HepG2 (cell line): ENCODE results near the gene WNT7B. TPM values are rescaled to one million over a fixed set of nuclear protein-coding genes. Genes with fewer than 3 reads are reported as not detected.

Experiments
- ATAC-seq: fragments of 200-7000 bp; cut with Tn5 transposase; 3 replicates; pipeline ENCODE4 v1.9.1; 2020; ENCODE audit warnings: mild to moderate bottlenecking, moderate library complexity
- BruUV-seq: library from RNA; stranded (reverse); fragments of 400-500 nt; replicated peaks from 2 replicates; lab custom pipeline; 2021; lab: Mats Ljungman, UMichigan
- CTCF ChIA-PET: fragments of 300-600 bp; formaldehyde crosslinking; extraction: SDS; loops from one replicate; lab custom pipeline; 2021; ENCODE audit warnings: low total read pairs, inconsistent platforms, low intra/inter-chr PET ratio; lab: Yijun Ruan, JAX
- POLR2A ChIA-PET: fragments of 350-600 bp; sonication (Branson Sonifier 250); formaldehyde crosslinking; loops from one replicate; lab custom pipeline; 2020; ENCODE audit warnings: antibody characterized with exemption, inconsistent platforms; lab: Yijun Ruan, JAX
- DNase-seq: peaks from one replicate; pipeline ENCODE4 v3.0.0-alpha.2; 2015; ENCODE audit warnings: low spot score
- FAIRE-seq: peaks from 3 replicates; lab custom pipeline; 2011; peaks lifted over from hg19 to GRCh38; lab: Jason Lieb, UNC
- H2AFZ ChIP-seq: one replicate; pipeline ENCODE4 v1.6.1; 2011; ENCODE audit warnings: low read length, inconsistent platforms
- H3K27ac ChIP-seq: fragments of 300-600 bp; 3 replicates; pipeline ENCODE4 v1.8.0; 2011; ENCODE audit warnings: mixed run types, mild to moderate bottlenecking, mixed read lengths, low read length, inconsistent platforms; ENCODE audit not compliant: insufficient read depth; ENCODE audit errors: extremely low read length
- H3K27me3 ChIP-seq, 2 experiments: fragments of 200-600 bp in 1 of 2; 2 replicates in 1 of 2; 3 replicates in 1 of 2; pipeline versions ENCODE4 v1.6.0 to v1.8.0; 2011; ENCODE audit warnings: low read length in 2 of 2, mild to moderate bottlenecking in 2 of 2, moderate library complexity in 2 of 2, inconsistent platforms in 1 of 2; ENCODE audit not compliant: insufficient read depth in 2 of 2, control insufficient read depth in 1 of 2
- H3K36me3 ChIP-seq, 2 experiments: fragments of 200-600 bp in 1 of 2; replicated peaks in 1 of 2; 2 replicates in 1 of 2; 3 replicates in 1 of 2; pipeline versions ENCODE4 v1.5.1 to v1.8.0; 2011; ENCODE audit warnings: low read length in 2 of 2, inconsistent platforms in 1 of 2; ENCODE audit not compliant: insufficient read depth in 2 of 2, control insufficient read depth in 1 of 2
- H3K4me1 ChIP-seq: 2 replicates; pipeline ENCODE4 v1.5.1; 2012; ENCODE audit warnings: low read length, inconsistent platforms; ENCODE audit not compliant: insufficient read depth
- H3K4me2 ChIP-seq: 2 replicates; pipeline ENCODE4 v1.6.0; 2011; ENCODE audit warnings: low read depth, low read length, inconsistent platforms
- H3K4me3 ChIP-seq, 3 experiments: fragments of 200-600 bp in 1 of 3; sonication (generic), shearing (Covaris generic) in 1 of 3; replicated peaks in 1 of 3; 2 replicates each; pipeline ENCODE4 v1.5.1; 2011 to 2016; ENCODE audit warnings: low read length in 3 of 3, inconsistent platforms in 2 of 3, low read depth in 2 of 3, mild to moderate bottlenecking in 2 of 3, control low read depth in 1 of 3, mixed read lengths in 1 of 3; ENCODE audit not compliant: insufficient read depth in 1 of 3
- H3K79me2 ChIP-seq: one replicate; pipeline ENCODE4 v1.6.1; 2011; ENCODE audit warnings: low read length, inconsistent platforms; ENCODE audit not compliant: insufficient read depth
- H3K9ac ChIP-seq: 2 replicates; pipeline ENCODE4 v1.6.0; 2011; ENCODE audit warnings: mild to moderate bottlenecking, low read depth, low read length, inconsistent platforms; ENCODE audit not compliant: insufficient read depth
- H3K9me3 ChIP-seq: 2 replicates; pipeline ENCODE4 v1.5.1; 2012; ENCODE audit warnings: mild to moderate bottlenecking, low read length
- H4K20me1 ChIP-seq: 2 replicates; pipeline ENCODE4 v1.6.0; 2011; ENCODE audit warnings: inconsistent platforms, mild to moderate bottlenecking, low read length, moderate library complexity; ENCODE audit not compliant: insufficient read depth
- MAFK ChIP-seq, 2 experiments: IDR thresholded peaks in 1 of 2; conservative IDR thresholded peaks in 1 of 2; 2 replicates each; pipeline ENCODE4 v1.6.1; 2011; ENCODE audit warnings: improper control_type of control experiment in 2 of 2, low read length in 2 of 2
- MYC ChIP-seq: sonication (generic); formaldehyde crosslinking; IDR thresholded peaks from 2 replicates; pipeline ENCODE4 v1.9.0; 2021; ENCODE audit warnings: missing genetic modification reagents, borderline replicate concordance
- PCBP1 ChIP-seq: fragments of 200-400 bp; formaldehyde crosslinking; IDR thresholded peaks from 2 replicates; pipeline ENCODE4 v1.6.1; 2017; ENCODE audit warnings: mild to moderate bottlenecking, low read depth, low read length, borderline replicate concordance
- ZBTB33 ChIP-seq: sonication (generic); formaldehyde crosslinking; IDR thresholded peaks from 2 replicates; pipeline ENCODE4 v1.4.0; 2020; ENCODE audit warnings: missing genetic modification reagents
- ZNF263 ChIP-seq: sonication (generic); formaldehyde crosslinking; IDR thresholded peaks from 2 replicates; pipeline ENCODE4 v1.4.0; 2020; ENCODE audit warnings: missing genetic modification reagents
- WGBS: methylation state at CpG from one replicate; pipeline ENCODE4 v1.1.6; 2017; ENCODE audit warnings: low lambda C conversion rate; 5-methylcytosine and 5-hydroxymethylcytosine counted together
- in situ Hi-C: cut with HindIII; loops from 2 replicates; pipeline ENCODE4 v1.10.0; 2017; ENCODE audit warnings: low pct_unique_long_range_greater_than_20kb; ENCODE audit not compliant: extremely low pct_ligation_motif_present
- intact Hi-C: fragments of 100-400 bp; cut with micrococcal nuclease; formaldehyde crosslinking; loops from one replicate; pipeline ENCODE4 v1.10.0; 2022; ENCODE audit not compliant: unreplicated experiment
- polyA plus RNA-seq, 8 experiments: library from polyadenylated mRNA; depleted of rRNA in 3 of 8; stranded (reverse) in 7 of 8; unstranded in 1 of 8; fragments of >200 nt; fragmentation: Illumina TruSeq in 4 of 8; extraction: Trizol in 4 of 8; gene quantifications; 2 replicates each; pipeline versions ENCODE4 v1.2.1 to v1.2.3, GENCODE V29; 2011 to 2016; ENCODE audit warnings: low read depth in 4 of 8, missing spikeins in 1 of 8, mixed read lengths in 1 of 8; ENCODE audit not compliant: insufficient read depth in 1 of 8
- total RNA-seq, 5 experiments: library from RNA; depleted of rRNA; stranded (reverse); fragments of >200 nt; fragmentation: Illumina TruSeq; extraction: Trizol; gene quantifications; 2 replicates each; pipeline ENCODE4 v1.2.3, GENCODE V29; 2016; ENCODE audit warnings: low read depth in 1 of 5

The WNT7B gene
- total and polyA plus RNA-seq, 2 of the 13 experiments (the other 11 are each of a cell fraction or from before 2014, with no cell fraction given): 0.09 TPM; not detected in 1

DNA sequence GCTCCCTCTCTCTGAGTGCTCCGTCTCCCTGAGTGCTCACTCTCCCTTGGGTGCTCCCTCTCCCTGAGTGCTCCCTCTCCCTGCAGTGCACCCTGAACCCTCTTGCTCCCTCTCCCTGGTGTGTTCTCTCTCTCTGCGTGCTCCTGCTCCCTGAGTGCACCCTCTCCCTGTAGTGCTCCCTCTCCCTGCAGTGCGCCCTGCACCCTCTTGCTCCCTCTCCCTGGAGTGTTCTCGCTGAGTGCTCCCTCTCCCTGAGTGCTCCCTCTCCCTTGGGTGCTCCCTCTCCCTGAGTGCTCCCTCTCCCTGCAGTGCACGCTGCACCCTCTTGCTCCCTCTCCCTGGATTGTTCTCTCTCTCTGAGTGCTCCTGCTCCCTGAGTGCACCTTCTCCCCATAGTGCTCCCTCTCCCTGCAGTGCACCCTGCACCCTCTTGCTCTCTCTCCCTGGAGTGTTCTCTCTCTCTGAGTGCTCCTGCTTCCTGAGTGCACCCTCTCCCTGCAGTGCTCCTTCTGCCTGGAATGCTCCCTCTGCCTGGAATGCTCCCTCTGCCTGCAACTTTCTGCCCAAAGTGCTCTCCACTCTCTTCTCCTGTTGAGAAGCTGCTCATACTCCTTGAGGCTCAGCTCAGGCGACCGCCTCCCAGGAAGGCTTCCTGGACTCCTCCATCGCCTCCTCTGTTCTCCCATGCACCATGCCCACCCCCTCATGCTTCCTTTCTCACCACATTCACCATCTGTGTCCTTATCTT lies 48.4 kb upstream of the WNT7B start:
- Histone ChIP-seq H3K9me3 (no peaks in the 10 kb centered on the region), H3K79me2 (no peaks in the 10 kb centered on the region), H3K4me1 (peaks cover 32% of the 10 kb centered on the region)
- ATAC-seq: no peak
- intact Hi-C loops: no loop called here
- TF ChIP-seq MYC (CRISPR knock-in tag) (no peak), PCBP1 (no peak), ZNF263 (CRISPR knock-in tag) (peak; percentile 96), MAFK (conservative IDR thresholded peaks at IDR 0.05 in 1 of 2, IDR thresholded peaks at IDR 0.05 in 1 of 2; ENCODE audit: low read length in 2 of 2) (no peak)
- TF ChIP-seq, all 625 proteins: peak for 1
- 31% methylated on average over 8 of the region's 8 CpGs for WGBS
- no peak overlapping the region for H3K9ac ChIP-seq
- DNase-seq (no peak), FAIRE-seq (no peak)
- no peaks in the 10 kb centered on the region for H4K20me1 ChIP-seq
- H3K36me3 ChIP-seq: no peaks in the 10 kb centered on the region
- CTCF ChIA-PET: no interaction called here
- no peak overlapping the region for H3K4me2 ChIP-seq
- BruUV-seq: no TSS peak
- in situ Hi-C loops: no loop called here
- POLR2A ChIA-PET: interaction anchor here (2.0 kb wide), 1 partner anchor 12 kb away, joined by 13 read pairs; no protein-coding TSS in a partner anchor
- no peak overlapping the region for H3K4me3 ChIP-seq
- H3K27ac ChIP-seq: no peak overlapping the region
- no peak overlapping the region for H2AFZ ChIP-seq
- peaks cover 7 to 67% of the 10 kb centered on the region in 2 experiments for H3K27me3 ChIP-seq

GRCh38 chr22:46024136-46024840 lies 47.3 kb upstream of the WNT7B start:
- ChIA-PET POLR2A (no interaction called here), CTCF (no interaction called here)
- Histone ChIP-seq H3K27ac (no peak overlapping the region), H3K9ac (no peak overlapping the region), H3K9me3 (no peaks in the 10 kb centered on the region), H4K20me1 (no peaks in the 10 kb centered on the region), H2AFZ (no peak overlapping the region), H3K79me2 (no peaks in the 10 kb centered on the region), H3K4me1 (peaks cover 27% of the 10 kb centered on the region; the same call in 1 of the 2 replicates), H3K27me3 (peaks cover 7 to 61% of the 10 kb centered on the region in 2 experiments), H3K4me3 (no peak overlapping the region), H3K4me2 (no peak overlapping the region), H3K36me3 (no peaks in the 10 kb centered on the region)
- no peak for TF ChIP-seq ZBTB33 (CRISPR knock-in tag)
- intact Hi-C loops: no loop called here
- ATAC-seq: no peak
- no peak for FAIRE-seq
- no TSS peak for BruUV-seq
- 42% methylated on average over 4 of the region's 4 CpGs for WGBS
- in situ Hi-C loops: no loop called here
- DNase-seq: no peak
